Lower leg skin (tissue), 4 donors: ENCODE results near the gene PIEZO2. TPM values are rescaled to one million over a fixed set of nuclear protein-coding genes. Genes with fewer than 3 reads are reported as not detected.

Source experiments
- DNase-seq, 2 donors: peaks; one replicate each; pipeline ENCODE4 v3.0.0-alpha.2; 2019; ENCODE audit warnings: low spot score in 2 of 2
- H3K4me3 ChIP-seq: fragments of 200-600 bp; sonication (generic); 2 replicates; pipeline ENCODE4 v1.5.1; 2017; ENCODE audit warnings: mild to moderate bottlenecking, low read depth; ENCODE audit not compliant: poor library complexity, severe bottlenecking
- CTCF ChIP-seq, 3 donors: fragments of 450-650 bp; IDR thresholded peaks; one replicate each; pipeline ENCODE4 v1.5.1; 2016; ENCODE audit warnings: antibody characterized with exemption in 3 of 3, mild to moderate bottlenecking in 3 of 3, moderate library complexity in 2 of 3
- POLR2A ChIP-seq, 2 donors: fragments of 450-650 bp; IDR thresholded peaks; one replicate each; pipeline ENCODE4 v1.6.1; 2016 to 2017; ENCODE audit warnings: antibody characterized with exemption in 2 of 2, mild to moderate bottlenecking in 1 of 2, moderate library complexity in 1 of 2
- WGBS, 2 donors: methylation state at CpG; one replicate each; pipeline ENCODE4 v1.1.5; 2018; 5-methylcytosine and 5-hydroxymethylcytosine counted together
- intact Hi-C: fragments of 100-400 bp; cut with DNase I; formaldehyde crosslinking; loops from one replicate; pipeline ENCODE4 v1.15.0; 2023; ENCODE audit warnings: low total_unique reads
- total RNA-seq, 4 donors: library from RNA; depleted of rRNA; stranded (reverse); fragments of >200 nt; gene quantifications; one replicate each; pipeline ENCODE4 v1.1.0, GENCODE V29; 2016

Gene PIEZO2
- total RNA-seq, 4 donors from 2014 or later, result 0.30 to 1.8 (median 0.64) TPM

- WGBS, 2 donors, result 93 to 96% methylated on average over 3 of the region's 3 CpGs
- TF ChIP-seq POLR2A (IDR thresholded peaks at IDR 0.05) (no peak), CTCF (IDR thresholded peaks at IDR 0.05) (no peak)
- intact Hi-C loops, result no loop called here
- DNase-seq, result no peak
- no peak overlapping the region for H3K4me3 ChIP-seq
Measured at GRCh38 chr18:10805587-10806118, 343.7 kb downstream of the PIEZO2 start.

GRCh38 chr18:10804126-10804525 is 345.2 kb downstream of the PIEZO2 start:
- TF ChIP-seq POLR2A (IDR thresholded peaks at IDR 0.05) (no peak), CTCF (IDR thresholded peaks at IDR 0.05) (no peak)
- no peak for DNase-seq
- intact Hi-C loops, result no loop called here
- 68 to 69% methylated on average over 9 of the region's 9 CpGs for WGBS, 2 donors
- H3K4me3 ChIP-seq, result no peak overlapping the region

GRCh38 chr18:10798727-10799550 is 350.4 kb downstream of the PIEZO2 start:
- intact Hi-C loops, result no loop called here
- DNase-seq, result no peak

GRCh38 chr18:10797896-10798295 is 351.5 kb downstream of the PIEZO2 start:
- no peak for DNase-seq
- no peak for TF ChIP-seq CTCF (IDR thresholded peaks at IDR 0.05)
- TF ChIP-seq POLR2A (IDR thresholded peaks at IDR 0.05), result no peak
- intact Hi-C loops, result no loop called here
- 67 to 81% methylated on average over 1 of the region's 1 CpG for WGBS, 2 donors
- H3K4me3 ChIP-seq, result no peak overlapping the region

More at GRCh38 chr18:10798727-10799550, 350.4 kb downstream of the PIEZO2 start:
- WGBS, 2 donors, result 57% methylated on average over 7 of the region's 7 CpGs
- H3K4me3 ChIP-seq, result no peak overlapping the region
- no peak for TF ChIP-seq CTCF (IDR thresholded peaks at IDR 0.05)
- no peak for TF ChIP-seq POLR2A (IDR thresholded peaks at IDR 0.05)

GRCh38 chr18:10794771-10795170 is 354.6 kb downstream of the PIEZO2 start:
- no peak for DNase-seq
- no peak for TF ChIP-seq CTCF (IDR thresholded peaks at IDR 0.05)
- TF ChIP-seq POLR2A (IDR thresholded peaks at IDR 0.05), result no peak
- 71 to 85% methylated on average over 7 of the region's 7 CpGs for WGBS, 2 donors
- no peak overlapping the region for H3K4me3 ChIP-seq
- intact Hi-C loops, result no loop called here
